Measurements from ENCODE around the gene PHF2.

Gene PHF2

GRCh38 chr9:93586290-93587057 lies 10.1 kb downstream of the PHF2 start:
- TF ChIP-seq GATA3 (IDR thresholded peaks at IDR 0.05; ENCODE audit: low read depth, low read length) (no peak), GATA2 (IDR thresholded peaks at IDR 0.05; ENCODE audit: low read depth, low read length) (no peak)

- no peak for TF ChIP-seq GATA2 (IDR thresholded peaks at IDR 0.05; ENCODE audit: low read depth, low read length)
- no peak for TF ChIP-seq GATA3 (IDR thresholded peaks at IDR 0.05; ENCODE audit: low read depth, low read length)
These were observed 10.9 kb downstream of the PHF2 start for GRCh38 chr9:93587284-93587650.

GRCh38 chr9:93587651-93588347 lies 11.4 kb downstream of the PHF2 start:
- TF ChIP-seq GATA3 (IDR thresholded peaks at IDR 0.05; ENCODE audit: low read depth, low read length) (no peak), GATA2 (IDR thresholded peaks at IDR 0.05; ENCODE audit: low read depth, low read length) (no peak)

- TF ChIP-seq GATA2 (IDR thresholded peaks at IDR 0.05; ENCODE audit: low read depth, low read length) (no peak), GATA3 (IDR thresholded peaks at IDR 0.05; ENCODE audit: low read depth, low read length) (no peak)
These were observed 12.5 kb downstream of the PHF2 start for GRCh38 chr9:93588641-93589609.

- no peak for TF ChIP-seq GATA3 (IDR thresholded peaks at IDR 0.05; ENCODE audit: low read depth, low read length)
- TF ChIP-seq GATA2 (IDR thresholded peaks at IDR 0.05; ENCODE audit: low read depth, low read length), result no peak
These were observed 13.3 kb downstream of the PHF2 start for GRCh38 chr9:93589688-93590087.

GRCh38 chr9:93590609-93591234 lies 14.3 kb downstream of the PHF2 start:
- TF ChIP-seq GATA3 (IDR thresholded peaks at IDR 0.05; ENCODE audit: low read depth, low read length) (no peak), GATA2 (IDR thresholded peaks at IDR 0.05; ENCODE audit: low read depth, low read length) (no peak)

GRCh38 chr9:93591301-93592007 lies 15.1 kb downstream of the PHF2 start:
- no peak for TF ChIP-seq GATA2 (IDR thresholded peaks at IDR 0.05; ENCODE audit: low read depth, low read length)

GRCh38 chr9:93592008-93592642 lies 15.7 kb downstream of the PHF2 start:
- TF ChIP-seq GATA3 (IDR thresholded peaks at IDR 0.05; ENCODE audit: low read depth, low read length) (no peak), GATA2 (IDR thresholded peaks at IDR 0.05; ENCODE audit: low read depth, low read length) (no peak)

GRCh38 chr9:93592643-93593021 lies 16.2 kb downstream of the PHF2 start:
- TF ChIP-seq GATA2 (IDR thresholded peaks at IDR 0.05; ENCODE audit: low read depth, low read length) (no peak), GATA3 (IDR thresholded peaks at IDR 0.05; ENCODE audit: low read depth, low read length) (no peak)

- no peak for TF ChIP-seq GATA3 (IDR thresholded peaks at IDR 0.05; ENCODE audit: low read depth, low read length)
- TF ChIP-seq GATA2 (IDR thresholded peaks at IDR 0.05; ENCODE audit: low read depth, low read length), result no peak
These were observed 16.8 kb downstream of the PHF2 start for GRCh38 chr9:93593144-93593658.

- TF ChIP-seq GATA2 (IDR thresholded peaks at IDR 0.05; ENCODE audit: low read depth, low read length), result no peak
- TF ChIP-seq GATA3 (IDR thresholded peaks at IDR 0.05; ENCODE audit: low read depth, low read length), result no peak
These were observed 17.8 kb downstream of the PHF2 start for GRCh38 chr9:93594041-93594756.

- TF ChIP-seq GATA2 (IDR thresholded peaks at IDR 0.05; ENCODE audit: low read depth, low read length) (no peak), GATA3 (IDR thresholded peaks at IDR 0.05; ENCODE audit: low read depth, low read length) (no peak)
These were observed 19.1 kb downstream of the PHF2 start for GRCh38 chr9:93595461-93595860.
